Fibroblast of skin of right quadriceps (primary cell): ENCODE measurements around the gene EIF4B.
A peak's percentile ranks its signal among the peaks of the same experiment; 100 is the strongest.
"Not testable (repeated sequence)": the region's sequence is repeated elsewhere in the genome, so short reads cannot be mapped to it uniquely, and the experiment has no call there.

Experiments used
- DNase-seq: peaks from one replicate; pipeline ENCODE4 v3.0.0-alpha.2; 2013

EIF4B gene

DNA sequence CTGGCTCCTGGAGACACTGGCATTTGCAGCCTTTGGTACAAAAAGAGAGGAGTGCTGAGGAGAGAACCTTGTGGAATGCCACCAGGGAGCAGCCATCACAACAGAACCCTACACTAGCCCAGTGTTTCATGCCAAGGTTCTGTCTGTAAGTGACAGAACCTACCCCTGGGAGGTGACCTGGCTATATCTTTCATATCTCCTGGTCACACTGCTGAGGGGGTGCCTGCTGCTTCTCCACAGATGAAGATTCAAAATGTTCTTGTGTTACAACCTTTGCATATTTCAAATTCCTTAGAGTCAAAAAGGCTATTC, 12.7 kb upstream of the EIF4B start:
- no peak for DNase-seq

DNA sequence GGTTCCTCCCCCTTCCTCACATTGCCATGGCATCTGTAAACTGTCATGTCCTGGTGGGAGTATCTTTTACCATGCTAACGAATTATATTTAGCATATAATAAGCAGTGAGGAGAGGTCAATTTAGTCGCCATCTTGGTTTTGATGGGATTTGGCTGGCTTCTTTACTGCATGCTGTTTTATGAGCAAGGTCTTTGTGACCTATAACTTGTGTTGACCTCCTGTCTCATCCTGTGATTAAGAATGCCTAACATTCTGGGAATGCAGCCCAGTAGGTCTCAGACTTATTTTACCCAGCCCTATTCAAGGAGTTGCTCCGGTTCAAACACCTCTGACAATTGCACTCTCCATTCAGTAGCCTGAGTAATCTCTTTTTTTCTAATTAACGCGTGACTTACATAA, 2.1 kb upstream of the EIF4B start:
- DNase-seq = no peak

DNA sequence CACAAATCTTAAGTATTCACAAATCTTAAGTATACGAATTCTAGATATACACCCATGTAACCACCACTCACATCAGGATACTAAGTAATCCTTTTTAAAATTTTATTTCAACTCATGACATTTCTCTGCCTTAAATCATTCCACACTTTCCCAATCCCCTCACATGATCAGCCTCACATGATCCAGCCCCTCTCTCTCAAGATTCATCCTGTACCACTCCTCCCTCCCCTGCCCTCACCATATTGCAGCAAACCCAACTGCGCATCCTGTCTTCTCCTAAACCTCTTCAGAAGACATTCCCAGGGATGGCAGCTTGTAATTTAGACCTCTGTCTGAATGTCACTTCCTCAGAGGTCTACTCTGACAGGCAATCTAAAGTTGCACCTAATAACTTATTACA, 1.7 kb upstream of the EIF4B start:
- peak; percentile 15 for DNase-seq

DNA sequence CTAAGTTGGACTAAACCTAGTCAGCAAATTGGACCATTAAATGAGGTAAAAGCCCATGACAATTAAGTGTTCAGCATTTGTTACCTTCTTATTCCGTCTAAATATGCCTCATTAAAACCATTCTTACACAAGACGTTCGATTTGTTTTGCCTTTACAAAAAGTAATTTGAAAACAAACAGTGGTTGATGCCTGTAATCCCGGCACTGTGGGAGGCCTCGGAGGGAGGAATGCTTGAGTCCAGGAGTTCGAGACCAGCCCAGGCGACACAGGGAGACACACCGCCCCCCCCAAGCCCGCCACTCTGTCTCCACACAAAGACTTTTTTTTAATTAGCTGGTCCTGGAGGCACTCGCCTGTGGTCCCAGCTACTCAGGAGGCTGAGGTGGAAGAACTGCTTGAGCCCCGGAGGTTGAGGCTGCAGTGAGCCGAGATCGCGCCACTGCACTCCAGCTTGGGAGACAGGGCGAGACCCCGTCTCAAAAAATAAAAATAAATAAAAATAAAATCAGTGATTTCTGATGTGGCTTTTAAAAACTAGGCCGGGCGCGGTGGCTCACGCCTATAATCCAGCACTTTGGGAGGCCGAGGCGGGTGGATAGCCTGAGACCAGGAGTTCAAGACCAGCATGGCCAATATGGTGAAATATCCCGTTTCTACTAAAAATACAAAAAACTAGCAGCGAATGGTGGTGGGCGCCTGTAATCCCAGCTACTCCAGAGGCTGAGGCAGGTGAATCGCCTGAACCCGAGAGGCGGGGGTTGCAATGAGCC, 856 bp upstream of the EIF4B start:
- no peak for DNase-seq

DNA sequence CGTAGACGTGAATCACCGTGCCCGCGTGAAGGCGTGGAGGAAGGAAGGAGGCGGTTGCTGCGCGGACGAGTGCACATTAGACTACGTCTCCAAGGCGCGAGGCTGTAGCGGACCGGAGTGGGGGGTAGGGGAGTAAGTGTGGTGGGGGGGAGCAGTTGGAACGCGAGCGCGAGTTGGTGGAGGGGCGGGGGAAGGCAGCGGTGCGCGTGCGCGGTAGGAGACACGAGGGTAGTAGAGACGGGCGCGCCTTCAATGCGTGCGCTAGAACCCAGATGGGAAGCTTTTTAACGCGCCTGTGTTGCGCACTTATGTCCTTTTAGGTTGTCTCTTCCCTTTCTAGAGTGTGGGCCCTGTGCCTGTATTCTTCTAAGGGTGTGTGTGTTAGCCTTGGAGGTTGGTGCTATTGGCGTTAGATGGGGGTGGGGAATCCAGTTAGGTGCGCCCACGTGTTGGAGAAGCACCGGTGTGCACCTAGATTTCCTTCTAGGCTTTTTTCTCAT, 604 bp downstream of the EIF4B start:
- peak; percentile 75 for DNase-seq

DNA sequence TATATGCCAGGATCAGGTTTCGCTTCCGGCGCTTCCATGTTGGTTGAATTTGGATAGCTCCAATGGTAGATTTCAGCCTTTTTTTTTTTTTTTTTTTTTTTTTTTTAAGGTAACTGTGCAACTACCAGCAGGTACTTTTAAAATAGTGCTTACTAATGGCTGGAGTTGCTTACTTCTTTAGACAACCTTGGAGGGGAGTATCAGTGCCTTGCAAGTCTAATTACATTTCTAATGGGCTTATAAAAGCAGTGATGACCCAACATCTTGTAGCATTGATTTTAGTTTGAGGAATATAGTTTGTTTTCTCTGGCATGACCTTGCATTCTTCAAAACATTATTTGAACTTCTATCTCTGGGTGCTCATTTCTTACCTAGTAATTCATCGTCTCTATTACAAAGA, 1.1 kb downstream of the EIF4B start:
- DNase-seq = no peak

DNA sequence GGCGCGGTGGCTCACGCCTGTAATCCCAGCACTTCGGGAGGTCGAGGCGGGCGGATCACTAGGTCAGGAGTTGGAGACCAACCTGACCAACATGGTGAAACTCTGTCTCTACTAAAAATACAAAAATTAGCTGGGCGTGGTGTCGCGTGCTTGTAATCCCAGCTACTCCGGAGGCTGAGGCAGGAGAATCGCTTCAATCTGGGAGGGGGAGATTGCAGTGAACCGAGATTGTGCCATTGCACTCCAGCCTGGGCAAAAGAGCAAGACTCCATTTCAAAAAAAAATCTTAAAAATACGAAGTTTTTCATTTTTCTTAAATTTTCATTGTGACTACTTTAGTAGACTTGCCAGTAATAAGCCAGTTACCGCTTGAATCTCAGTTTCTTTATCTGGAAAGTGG, 2.5 kb downstream of the EIF4B start:
- DNase-seq = not testable (repeated sequence)

DNA sequence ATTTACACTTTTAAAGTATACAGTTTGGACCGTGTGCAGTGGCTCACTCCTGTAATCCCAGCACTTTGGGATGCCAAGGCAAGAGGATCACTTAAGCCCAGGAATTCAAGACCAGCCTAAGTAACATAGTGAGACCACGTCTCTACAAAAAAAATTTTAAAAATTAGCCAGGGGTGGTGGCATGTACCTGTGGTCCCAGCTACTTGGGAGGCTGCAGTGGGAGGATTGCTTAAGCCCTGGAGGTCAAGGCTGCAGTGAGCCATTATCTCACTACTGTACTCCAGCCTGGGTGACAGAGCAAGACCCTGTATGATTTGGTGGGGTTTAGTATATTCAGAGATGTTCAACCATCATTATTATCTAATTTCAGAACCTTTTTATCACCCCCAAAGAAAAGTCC, 4.7 kb downstream of the EIF4B start:
- no peak for DNase-seq

DNA sequence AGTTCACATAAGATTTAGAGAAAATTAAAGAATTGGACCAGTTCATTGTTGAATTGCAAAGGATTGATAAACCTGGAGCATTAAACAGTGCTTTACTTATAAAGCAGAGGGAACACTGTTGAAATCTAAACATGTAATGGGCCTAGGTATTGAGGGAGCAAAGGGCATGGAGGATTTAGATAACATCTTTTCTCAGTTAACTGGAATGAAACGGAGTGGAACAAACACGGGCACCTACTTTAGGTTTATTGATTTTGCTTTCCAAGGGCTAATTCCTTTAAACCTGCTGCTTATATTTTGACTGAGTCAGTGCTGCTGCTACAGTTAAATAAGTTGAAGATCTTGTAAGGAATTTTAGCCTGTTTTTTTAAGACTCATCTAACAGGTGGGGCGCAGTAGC, 5.6 kb downstream of the EIF4B start:
- DNase-seq = no peak

DNA sequence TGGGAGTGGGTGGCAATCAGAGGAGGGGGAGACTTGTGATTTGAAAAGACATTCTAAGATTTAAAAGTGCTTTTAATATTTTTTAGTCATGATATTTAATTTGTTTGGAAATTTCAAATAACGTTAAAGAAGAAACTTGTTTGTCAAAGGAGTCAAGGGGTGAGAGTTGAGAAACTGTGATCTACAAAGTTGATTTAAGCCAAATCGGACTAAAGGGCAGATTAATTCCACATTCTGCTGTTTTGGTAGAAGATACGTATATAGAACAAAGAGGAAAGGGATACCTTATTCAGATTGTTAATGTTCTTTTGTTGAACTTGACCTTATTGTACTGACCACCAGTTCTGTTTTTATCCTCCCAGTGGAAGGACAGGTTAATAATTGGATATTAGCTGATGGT, 6.7 kb downstream of the EIF4B start:
- no peak for DNase-seq

DNA sequence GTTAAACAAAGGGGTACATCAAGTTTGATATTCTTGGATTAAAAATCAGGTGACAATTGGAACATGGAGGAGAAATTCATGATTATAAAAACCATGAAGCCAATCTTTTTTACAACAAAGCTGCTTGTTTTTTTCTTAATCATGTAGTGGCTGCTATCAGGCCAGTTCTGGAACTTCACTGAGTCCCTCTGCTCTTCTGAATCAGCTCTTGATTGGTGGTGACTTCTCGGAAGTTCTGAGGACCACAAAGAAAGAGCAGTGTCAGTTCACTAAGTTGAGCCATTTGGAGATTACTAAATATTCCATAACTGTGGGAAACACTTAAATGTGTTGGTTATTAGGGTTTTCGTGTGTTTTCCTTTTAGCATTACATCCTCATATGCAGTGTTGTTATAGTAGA, 8.5 kb downstream of the EIF4B start:
- DNase-seq = no peak

DNA sequence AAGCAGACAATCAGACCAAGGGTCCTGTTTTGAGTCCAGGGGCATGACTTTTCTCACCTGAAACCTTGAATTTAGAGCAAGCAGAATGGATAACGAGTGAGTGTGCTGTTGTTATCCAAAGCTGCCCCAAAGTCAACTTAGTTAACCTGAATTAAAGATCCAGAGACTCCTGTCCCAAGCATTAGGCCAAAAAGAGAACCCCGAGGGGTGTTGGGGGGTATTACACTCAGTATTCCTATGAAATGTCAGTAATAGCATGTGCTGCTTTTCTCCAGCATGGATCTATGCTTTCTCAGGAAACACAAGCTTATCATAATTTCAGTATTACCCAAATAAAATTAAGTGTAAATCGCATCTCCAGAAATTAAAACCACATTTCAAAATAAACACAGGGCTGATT, 19.0 kb downstream of the EIF4B start:
- no peak for DNase-seq

DNA sequence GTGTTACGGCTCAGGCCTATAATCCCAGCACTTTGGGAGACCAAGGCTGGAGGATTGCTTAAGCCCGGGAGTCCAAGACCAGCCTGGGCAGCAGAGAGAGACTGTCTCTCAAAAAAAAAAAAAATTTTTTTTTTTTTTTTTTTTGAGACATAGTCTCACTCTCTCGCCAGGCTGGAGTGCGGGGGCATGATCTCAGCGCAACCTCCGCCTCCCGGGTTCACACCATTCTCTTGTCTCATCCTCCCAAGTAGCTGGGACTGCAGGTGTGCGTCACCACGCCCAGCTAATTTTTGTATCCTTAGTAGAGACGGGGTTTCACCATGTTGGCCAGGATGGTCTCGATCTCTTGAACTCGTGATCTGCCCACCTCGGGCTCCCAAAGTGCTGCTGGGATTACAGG, 20.8 kb downstream of the EIF4B start:
- DNase-seq = not testable (repeated sequence)

DNA sequence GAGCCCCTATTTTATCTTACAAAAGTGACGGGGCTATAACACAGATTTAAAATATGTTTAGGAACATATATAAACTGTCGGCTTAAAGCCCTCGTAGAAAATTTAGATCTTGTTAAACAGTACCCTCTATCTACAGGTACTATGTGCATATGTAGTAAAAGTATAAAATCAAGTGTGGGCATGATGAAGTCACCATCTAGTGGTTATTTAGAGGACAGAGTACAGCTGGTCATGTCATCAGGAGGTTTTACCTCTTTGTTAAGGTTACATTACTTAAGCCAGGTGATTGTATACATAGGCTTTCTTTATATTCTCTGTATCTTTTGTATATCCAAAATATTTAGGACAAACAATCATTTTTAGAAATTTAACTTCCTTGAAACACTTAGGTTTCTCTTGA, 25.4 kb downstream of the EIF4B start:
- DNase-seq = no peak

DNA sequence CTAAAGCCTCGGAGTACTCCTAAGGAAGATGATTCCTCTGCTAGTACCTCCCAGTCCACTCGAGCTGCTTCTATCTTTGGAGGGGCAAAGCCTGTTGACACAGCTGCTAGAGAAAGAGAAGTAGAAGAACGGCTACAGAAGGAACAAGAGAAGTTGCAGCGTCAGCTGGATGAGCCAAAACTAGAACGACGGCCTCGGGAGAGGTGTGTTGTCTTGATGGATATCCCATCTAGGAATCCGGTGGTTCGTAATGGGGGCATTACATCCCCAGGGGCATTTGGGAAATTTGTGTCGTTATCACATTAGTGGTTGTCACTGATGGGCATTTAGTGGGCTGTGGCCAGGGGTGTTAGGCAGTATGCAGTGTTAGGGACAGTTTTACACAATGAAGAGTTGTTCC, 27.6 kb downstream of the EIF4B start:
- not testable (repeated sequence) for DNase-seq

DNA sequence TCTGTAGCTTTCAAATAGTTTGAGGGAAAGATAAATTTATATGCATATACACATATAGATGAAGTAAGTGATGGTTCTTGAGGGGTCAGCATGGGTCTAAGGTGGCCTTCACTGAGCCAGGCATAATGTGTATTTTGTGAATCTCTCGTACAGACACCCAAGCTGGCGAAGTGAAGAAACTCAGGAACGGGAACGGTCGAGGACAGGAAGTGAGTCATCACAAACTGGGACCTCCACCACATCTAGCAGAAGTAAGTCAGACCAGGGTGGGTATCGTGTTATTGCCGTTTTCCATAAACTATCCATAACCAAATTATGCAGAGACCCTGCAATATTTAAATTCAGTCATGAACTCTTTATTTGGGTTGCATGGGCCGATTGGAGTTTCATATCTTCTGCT, 28.2 kb downstream of the EIF4B start:
- DNase-seq = no peak

DNA sequence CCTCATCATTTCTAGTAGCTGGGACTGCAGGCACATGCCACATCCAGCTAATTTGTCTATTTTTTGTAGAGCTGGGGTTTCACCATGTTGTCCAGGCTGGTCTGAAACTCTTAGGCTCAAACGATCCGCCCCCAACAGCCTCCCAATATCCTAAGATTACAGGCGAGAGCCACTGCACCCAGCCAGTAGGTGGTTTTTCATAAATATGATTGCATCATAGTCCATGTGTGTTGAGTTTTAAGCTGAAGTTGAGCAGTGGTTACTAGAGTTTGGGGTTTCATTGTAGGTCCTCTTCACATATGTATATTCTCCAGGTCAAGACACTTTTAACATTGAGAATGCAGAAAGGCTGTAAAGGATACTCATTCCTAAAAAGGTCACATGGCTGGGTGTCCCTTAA, 30.5 kb downstream of the EIF4B start:
- no peak for DNase-seq

DNA sequence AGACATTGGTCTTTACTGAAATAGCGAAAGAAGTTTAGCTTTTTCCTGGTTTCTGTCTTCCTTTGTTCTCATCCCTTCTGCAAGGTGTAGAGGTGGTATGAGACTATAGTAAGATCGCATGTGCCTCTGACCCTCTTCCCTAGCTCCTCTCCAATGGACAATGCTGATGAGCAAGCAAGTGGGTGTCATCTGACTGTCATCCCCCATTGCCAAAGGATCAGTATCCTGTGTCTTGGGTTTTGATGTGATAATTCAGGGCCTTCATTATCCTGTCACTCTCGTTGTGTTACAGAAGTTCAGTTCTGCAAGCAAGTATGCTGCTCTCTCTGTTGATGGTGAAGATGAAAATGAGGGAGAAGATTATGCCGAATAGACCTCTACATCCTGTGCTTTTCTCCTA, 33.6 kb downstream of the EIF4B start:
- no peak for DNase-seq

DNA sequence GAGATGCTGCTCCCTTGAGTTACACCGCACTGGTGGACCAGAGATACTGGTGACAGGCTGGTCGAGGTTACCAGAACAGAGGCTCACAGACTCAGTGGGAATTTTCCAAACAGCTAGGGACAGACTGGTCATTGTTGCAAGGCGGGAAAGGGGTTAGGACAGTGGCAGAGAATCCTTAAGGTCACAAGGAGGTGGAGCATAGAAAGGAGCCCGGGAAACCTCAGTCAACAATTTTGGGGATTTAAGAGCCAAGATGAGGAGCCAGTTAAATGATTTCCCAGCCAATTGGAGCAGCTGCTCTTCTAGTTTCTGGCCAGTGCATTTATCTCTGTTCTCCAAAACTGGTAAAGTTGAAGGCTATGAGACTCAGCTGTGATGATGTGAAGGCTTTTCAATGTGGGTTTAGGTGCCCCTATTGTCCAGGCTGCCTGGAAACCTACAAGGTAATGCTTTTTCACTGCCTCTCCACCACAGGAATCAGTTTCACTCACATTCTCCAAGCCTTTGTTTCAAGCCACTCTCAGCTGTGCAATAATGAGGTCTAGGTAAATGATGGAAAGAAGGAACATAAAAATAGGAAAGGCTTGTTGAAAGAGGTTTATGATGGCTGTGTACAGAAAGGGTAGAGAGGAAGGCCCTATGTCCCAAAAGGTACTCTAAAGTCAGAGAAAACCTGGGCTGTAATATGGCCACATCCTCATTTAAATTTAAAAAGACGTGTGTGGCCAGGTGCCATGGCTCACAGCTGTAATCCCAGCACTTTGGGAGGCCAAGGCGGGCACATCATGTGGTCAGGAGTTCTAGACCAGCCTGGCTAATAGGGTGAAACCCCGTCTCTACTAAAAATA, 36.6 kb downstream of the EIF4B start:
- DNase-seq = no peak

DNA sequence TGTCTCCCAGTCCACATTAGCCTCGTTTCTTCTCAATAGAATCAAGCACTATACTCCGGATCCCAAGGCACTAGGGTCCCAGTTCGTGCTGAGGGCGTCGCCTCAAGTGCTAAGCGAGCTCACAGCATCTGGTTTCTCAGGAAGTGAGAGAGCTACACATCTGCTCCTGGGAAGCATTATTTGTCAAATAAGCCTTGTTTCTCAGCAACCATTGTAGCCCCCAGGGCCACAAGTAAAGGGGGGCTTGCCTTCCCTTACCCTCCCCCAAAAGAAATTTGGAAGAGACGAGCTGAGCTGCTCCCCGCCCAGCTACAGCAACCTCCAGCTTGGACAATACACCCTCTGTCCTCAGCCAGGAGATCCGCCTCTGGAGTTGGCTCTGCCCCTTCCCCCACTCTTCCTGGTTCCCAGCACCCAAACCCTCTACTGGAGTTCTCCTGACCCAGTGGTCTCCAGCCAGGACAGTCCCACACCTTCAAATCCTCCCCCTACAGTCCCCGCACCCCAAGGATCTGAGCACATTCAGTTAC, 37.9 kb downstream of the EIF4B start:
- no peak for DNase-seq

DNA sequence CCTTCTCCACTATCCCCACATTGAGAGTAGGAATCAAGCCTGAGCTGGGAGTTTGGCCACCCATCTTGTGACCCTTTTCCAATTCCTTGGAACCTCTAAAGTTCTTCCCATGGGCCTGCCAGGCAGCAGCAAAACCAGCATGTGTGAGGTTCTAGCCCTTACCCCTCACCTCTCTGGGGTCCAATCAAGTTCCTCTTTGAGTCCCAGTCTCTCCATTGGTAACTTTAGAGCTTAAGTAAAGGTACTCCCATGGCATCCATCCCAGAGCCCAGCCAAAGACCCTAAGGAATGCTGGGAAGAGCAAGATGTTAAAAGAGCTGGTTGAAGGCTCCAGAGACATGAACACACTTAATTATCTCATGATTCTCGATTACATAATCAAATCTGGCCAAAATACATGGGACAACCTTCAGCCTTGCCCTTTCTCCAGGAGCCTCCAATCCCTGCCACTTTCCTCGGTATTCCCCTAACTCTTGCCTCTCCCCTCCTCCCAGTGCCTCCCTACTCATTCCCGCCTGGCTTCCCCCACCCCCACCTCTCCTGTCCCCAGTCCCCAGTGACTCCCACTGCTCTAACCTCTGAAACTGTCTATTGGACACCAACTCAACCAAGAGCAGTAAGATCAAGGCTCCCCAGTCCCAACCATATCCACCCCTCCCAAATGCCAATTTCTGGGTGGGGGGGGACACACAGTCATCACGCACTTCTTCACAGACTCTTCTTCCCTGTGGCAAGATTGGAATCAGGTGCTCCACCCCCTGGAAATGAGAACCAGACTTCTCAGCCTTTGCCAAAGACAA, 38.8 kb downstream of the EIF4B start:
- DNase-seq = no peak

DNA sequence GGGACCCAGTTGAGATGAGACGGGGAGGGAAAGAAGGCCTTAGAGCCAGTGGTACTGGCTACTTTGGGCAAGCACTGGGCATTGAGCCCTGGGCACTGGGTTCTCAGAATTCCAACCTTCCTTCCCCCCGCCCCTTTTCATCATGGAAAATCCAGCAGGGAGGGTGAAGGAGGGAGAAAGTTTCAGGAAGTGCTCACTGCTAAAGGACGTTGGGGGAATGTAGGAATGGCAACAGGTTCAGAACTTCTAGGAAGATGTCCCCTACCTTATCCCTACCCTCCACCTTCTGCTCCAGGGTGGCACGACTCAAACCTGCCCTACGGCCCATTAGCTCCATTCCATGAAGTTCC, 39.4 kb downstream of the EIF4B start:
- no peak for DNase-seq

DNA sequence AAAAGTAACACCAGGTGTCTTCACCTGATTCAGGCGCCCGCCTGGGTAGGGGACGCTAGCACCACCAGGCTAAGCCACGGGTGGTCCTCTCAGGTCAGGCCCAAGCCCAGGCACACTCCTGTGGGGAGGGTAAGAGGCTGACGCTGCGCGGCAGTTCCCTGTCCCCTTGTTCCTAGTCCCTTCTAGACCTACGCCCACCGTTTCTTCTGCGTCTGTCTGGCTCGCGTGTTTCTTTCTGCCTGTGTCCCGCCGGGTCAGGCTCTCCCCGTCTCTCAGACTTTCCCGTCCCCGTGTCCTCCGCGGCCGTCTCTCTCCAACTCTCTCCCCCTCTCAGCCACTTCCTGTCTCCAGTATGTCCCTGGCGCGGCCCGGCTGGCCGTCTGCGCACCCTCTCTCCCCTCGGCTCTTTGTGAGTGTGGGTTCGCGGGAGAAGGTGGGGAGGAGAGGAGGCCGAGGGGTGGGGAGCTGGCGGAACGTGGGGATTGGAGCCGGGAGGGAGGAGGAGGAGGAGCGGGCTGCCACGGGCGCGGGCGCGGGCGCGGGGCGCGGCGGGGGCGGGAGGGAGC, 40.5 kb downstream of the EIF4B start:
- DNase-seq = peak; percentile 90
